Stimulated activated CD4-positive, alpha-beta T cell treated with anti-CD3 and anti-CD28 coated beads, TNF-alpha, amount 100 ng/mL, for 48 hours (primary cell): ENCODE data around the gene TRIM6.
"Not testable (repeated sequence)": the region's sequence is repeated elsewhere in the genome, so short reads cannot be mapped to it uniquely, and the experiment has no call there.

ENCODE experiments used
- DNase-seq, 3 donors: peaks; one replicate each; pipeline ENCODE4 v3.0.0-alpha.2; 2020; ENCODE audit warnings: low read depth in 3 of 3

Gene TRIM6

GRCh38 chr11:5604896-5605295, 8.5 kb downstream of the TRIM6 start:
- no peak for DNase-seq

DNA sequence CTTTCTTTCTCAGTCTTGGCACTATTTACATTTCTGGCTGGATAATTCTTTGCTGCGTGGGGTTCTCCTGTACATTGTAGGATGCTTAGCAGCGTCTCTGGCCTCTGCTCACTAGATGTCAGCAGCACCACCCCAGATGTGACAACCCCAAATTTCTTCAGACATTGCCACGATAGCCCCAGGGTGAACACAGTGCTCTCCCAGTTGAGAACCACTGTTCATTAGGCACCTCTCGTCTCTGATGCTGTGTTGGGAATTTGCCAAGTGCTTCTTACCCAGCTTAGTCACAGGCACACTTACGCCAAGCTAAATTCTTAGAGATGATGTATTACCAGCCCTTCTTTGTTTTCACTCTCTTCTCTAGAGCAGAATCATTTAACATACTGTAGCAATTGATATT, 9.4 kb downstream of the TRIM6 start:
- no peak for DNase-seq

- DNase-seq, result no peak
Observed at GRCh38 chr11:5608808-5609207, 12.4 kb downstream of the TRIM6 start.

GRCh38 chr11:5610446-5610845, 14.0 kb downstream of the TRIM6 start:
- DNase-seq, result no peak

DNA sequence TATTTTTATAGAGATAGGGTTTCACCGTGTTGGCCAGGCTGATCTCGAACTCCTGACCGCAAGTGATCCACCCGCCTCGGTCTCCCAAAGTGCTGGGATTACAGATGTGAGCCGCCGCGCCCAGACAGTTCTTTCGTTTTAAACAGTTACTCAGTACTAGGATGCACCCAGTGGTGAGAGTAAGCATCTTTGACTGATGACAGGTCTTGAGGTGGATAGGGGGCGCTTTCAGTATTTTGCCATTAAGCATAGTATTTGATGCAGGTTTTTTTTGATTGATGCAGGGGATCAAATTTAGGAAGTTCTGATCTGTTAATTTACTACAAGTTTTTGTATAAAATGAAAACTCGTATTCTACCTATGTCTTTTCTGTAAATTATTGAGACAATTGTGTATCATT, 15.2 kb downstream of the TRIM6 start:
- no peak for DNase-seq

- no peak for DNase-seq
Observed at GRCh38 chr11:5618807-5619206, 22.4 kb downstream of the TRIM6 start.

GRCh38 chr11:5620651-5621521, 24.4 kb downstream of the TRIM6 start:
- no peak for DNase-seq

DNA sequence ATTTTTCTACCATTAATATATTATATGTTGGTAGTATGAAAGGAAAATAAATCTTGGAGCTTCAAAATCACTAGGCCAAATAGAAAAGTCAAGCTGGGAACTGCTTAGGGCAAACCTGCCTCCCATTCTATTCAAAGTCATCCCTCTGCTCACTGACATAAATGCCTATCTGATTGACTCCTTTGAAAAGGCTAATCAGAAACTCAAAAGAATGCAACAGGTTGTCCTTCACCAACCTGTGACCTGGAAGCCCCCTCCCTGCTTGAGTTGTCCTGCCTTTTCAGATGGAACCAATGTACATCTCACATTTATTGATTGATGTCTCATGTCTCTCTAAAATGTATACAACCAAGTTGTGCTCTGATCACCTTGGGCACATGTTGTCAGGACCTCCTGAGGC, 25.1 kb downstream of the TRIM6 start:
- no peak for DNase-seq

DNA sequence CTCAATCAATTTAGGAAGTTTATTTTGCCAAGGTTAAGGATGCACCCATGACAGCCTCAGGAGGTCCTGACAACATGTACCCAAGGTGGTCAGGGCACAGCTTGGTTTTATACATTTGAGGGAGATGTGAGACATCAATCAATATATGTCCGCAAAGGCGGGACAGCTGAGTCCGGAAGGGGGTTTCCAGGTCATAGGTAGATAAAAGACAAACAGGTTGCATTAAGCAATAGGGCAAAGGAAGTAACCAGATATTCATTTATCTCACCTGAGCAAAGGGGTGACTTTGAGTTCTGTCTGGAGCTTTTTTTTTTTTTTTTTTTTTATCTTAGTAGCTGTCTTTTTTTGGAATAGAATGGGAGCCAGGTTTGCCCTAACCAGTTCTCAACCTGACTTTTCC, 26.4 kb downstream of the TRIM6 start:
- no peak for DNase-seq

DNA sequence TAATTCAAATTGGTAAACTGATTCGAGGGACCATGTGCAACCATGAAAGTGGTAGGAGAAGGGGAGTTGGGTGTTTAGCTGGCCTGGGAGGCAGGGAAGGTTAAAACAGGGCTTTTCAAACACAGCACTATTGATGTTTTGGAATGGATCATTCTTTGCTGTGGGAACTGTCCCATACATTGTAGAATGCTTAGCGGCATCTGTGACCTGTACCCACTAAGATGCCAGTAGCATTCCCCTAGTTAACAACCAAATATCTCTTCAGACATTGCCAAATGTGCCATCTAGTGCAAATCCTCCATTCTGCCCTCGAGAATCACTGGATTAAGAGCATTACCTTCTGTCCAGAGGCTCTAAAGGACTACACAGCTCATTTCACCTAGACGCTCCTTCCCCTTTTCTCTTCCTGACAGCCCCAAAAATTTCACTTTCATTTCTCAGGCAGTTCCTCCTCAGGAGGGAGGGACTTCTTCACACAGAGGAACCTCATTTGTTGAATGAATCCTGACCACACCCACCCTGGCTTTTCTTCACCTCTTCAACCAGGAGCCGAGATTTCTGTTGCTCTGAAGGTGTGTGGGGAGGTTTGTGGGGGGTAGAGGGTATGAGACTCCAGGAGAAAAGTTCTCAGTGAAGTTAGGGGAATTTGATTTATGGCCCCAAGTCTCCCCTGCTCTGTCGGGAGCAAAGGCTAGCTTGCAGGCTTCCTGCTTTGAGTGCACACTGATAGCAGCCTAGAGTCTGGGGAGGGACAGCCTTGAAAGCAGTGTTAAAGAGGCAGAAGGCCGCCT, 28.2 kb downstream of the TRIM6 start, which contains the start of gene TRIM34:
Gene TRIM34 (plus strand): TSS at position 513 of the 791 bp plus-strand sequence. CDS start 7,331 bp downstream, outside the sequence.
- DNase-seq, result peak; percentile 4 to 50 (median 17)

GRCh38 chr11:5625281-5625680, 28.8 kb downstream of the TRIM6 start:
- DNase-seq, result no peak

DNA sequence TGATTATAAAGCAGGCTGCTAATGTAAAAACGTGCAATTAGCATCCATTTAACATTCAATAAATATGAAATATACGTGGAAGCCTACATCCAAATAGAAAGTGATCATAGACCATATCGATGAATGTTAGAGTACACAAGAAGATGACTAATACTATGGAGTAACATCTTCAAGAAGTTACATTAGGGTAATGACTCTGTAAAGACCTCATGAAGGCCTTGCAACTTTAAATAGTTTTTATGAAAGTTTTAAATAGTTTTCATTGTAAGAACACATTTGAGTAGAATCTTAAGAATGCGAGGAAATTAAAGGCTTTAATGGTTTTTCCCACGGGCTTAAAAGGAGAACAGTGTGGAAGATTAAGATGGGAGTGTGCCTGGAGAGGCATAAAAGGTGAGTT, 29.8 kb downstream of the TRIM6 start:
- DNase-seq, result no peak

- no peak for DNase-seq
Observed at GRCh38 chr11:5631417-5631816, 35.0 kb downstream of the TRIM6 start.

DNA sequence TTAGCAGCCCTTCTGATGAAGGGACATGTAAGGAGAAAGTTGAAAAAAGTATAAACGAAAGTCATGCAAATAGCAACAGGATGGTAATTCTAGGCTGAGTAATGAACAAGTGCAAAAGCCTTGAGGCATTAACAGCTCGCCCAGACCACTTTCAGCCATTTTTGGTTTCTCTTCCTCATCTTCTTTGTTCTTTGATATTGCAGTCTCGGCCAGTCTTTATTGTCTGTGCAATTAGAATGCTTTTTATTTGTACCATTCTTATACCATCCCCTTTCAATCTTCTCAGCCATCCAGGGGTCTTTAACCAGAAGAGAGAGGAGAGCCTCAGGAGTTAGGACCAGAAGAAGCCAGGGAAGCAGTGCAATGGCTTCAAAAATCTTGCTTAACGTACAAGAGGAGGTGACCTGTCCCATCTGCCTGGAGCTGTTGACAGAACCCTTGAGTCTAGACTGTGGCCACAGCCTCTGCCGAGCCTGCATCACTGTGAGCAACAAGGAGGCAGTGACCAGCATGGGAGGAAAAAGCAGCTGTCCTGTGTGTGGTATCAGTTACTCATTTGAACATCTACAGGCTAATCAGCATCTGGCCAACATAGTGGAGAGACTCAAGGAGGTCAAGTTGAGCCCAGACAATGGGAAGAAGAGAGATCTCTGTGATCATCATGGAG, 35.7 kb downstream of the TRIM6 start:
- DNase-seq, result no peak

GRCh38 chr11:5639953-5640352, 43.5 kb downstream of the TRIM6 start:
- no peak for DNase-seq

- no peak for DNase-seq
Observed at GRCh38 chr11:5643585-5643984, 47.1 kb downstream of the TRIM6 start.

DNA sequence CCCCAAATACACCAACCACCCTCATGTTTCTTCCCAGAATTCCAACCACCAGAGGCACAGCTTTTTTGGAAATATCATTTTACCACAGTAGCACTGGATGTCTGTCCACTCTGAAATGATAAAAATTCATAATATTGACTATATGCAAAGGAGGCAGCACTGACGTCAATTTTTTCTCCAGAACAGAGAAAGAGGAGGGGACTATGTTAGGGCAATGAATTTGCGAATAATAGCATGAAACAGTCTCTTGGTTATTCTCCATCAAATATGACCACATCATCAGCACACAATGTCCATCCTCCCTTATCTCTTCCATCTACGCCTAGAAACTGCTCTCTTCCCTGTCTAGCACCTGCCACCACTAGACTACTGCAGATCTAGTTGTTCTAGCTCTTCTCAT, 49.7 kb downstream of the TRIM6 start:
- DNase-seq, result no peak

DNA sequence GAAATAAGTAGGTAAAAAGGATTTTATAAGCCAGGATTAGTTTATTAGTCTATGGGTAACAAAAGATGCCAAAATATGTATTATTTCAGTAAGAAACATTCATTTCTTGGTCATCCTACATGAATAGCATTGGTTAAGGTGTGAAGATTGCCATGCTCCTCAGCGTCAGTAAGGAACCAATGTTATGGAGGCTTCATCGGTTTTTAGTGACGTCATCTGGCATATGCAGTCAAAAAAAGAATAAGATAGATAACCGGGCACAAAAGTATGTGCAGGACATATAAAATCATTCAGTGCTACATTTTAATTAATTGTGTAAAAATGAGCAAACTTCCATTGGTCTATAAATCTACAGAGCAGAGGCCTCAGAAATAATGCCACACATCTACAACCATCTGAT, 59.0 kb downstream of the TRIM6 start:
- no peak for DNase-seq

DNA sequence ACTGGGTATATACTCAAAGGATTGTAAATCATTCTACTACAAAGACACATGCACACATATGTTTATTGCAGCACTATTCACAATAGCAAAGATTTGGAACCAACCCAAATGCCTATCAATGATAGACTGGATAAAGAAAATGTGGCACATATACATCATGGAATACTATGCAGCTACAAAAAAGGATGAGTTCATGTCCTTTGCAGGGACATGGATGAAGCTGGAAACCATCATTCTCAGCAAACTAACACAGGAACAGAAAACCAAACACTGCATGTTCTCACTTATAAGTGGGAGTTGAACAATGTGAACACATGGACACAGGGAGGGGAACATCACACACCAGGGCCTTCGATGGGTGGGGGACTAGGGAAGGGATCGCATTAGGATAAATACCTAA, 60.5 kb downstream of the TRIM6 start:
- DNase-seq, result not testable (repeated sequence)

DNA sequence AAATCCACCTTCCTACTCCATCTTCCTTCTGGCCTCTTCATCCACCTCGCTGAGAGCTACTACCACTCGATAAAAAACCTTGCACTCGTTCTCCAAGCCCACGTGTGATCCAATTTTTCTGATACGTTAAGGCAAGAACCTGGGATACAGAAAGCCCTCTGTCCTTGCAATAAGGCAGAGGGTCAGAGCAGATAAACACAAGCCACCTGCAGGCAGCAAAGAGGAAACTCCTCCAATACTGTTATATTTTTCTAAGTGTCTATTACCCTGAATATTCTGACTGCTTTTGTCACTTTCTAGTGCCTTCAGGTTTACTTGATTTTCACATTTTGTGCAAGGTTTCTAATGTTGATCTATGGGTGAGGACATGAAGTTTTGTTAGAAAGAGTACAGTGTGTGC, 61.9 kb downstream of the TRIM6 start:
- DNase-seq, result no peak
